Stimulated activated CD4-positive, alpha-beta T cell treated with anti-CD3 and anti-CD28 coated beads, Interleukin-12 subunit alpha, Interleukin-12 subunit beta, amount 100 ng/mL, for 48 hours (primary cell): ENCODE measurements around the gene SHC2.
"Not testable (repeated sequence)": the region's sequence is repeated elsewhere in the genome, so short reads cannot be mapped to it uniquely, and the experiment has no call there.

ENCODE experiments used
- DNase-seq, 3 donors: peaks; one replicate each; pipeline ENCODE4 v3.0.0-alpha.2; 2020; ENCODE audit warnings: low read depth in 2 of 3, low spot score in 1 of 3

SHC2 gene

GRCh38 chr19:427675-428074 is 33.2 kb downstream of the SHC2 start:
- DNase-seq, result not testable (repeated sequence)

GRCh38 chr19:426725-427445 is 33.9 kb downstream of the SHC2 start:
- no peak for DNase-seq

- DNase-seq, result no peak
Measured at GRCh38 chr19:425056-425455, 35.8 kb downstream of the SHC2 start.

- DNase-seq, result no peak
Measured at GRCh38 chr19:424546-424945, 36.3 kb downstream of the SHC2 start.

GRCh38 chr19:423691-424466 is 37.0 kb downstream of the SHC2 start:
- DNase-seq, result no peak

GRCh38 chr19:422917-423226 is 38.0 kb downstream of the SHC2 start:
- DNase-seq, result not testable (repeated sequence)

GRCh38 chr19:422213-422916 is 38.5 kb downstream of the SHC2 start:
- no peak for DNase-seq

- no peak for DNase-seq
Measured at GRCh38 chr19:419721-420515, 40.9 kb downstream of the SHC2 start.

GRCh38 chr19:418761-419671 is 41.8 kb downstream of the SHC2 start:
- DNase-seq, result no peak

GRCh38 chr19:416416-416815 is 44.4 kb downstream of the SHC2 start:
- no peak for DNase-seq

GRCh38 chr19:415292-415691 is 45.5 kb downstream of the SHC2 start:
- DNase-seq, result no peak

GRCh38 chr19:413756-414420 is 46.9 kb downstream of the SHC2 start:
- no peak for DNase-seq

GRCh38 chr19:412356-413355 is 48.2 kb downstream of the SHC2 start:
- DNase-seq, result no peak

- no peak for DNase-seq
Measured at GRCh38 chr19:411723-412355, 49.0 kb downstream of the SHC2 start.

GRCh38 chr19:411121-411722 is 49.6 kb downstream of the SHC2 start:
- not testable (repeated sequence) for DNase-seq

GRCh38 chr19:410243-410781 is 50.5 kb downstream of the SHC2 start:
- no peak for DNase-seq

GRCh38 chr19:409516-410242 is 51.2 kb downstream of the SHC2 start:
- no peak for DNase-seq
